Esophagus muscularis mucosa (tissue), 4 donors: ENCODE measurements around the gene UBE2N.

ENCODE experiments used
- CTCF ChIP-seq, 3 experiments: fragments of 200-600 bp in 2 of 3; fragments of 450-650 bp in 1 of 3; sonication (generic) in 2 of 3; IDR thresholded peaks; one replicate each; pipeline ENCODE4 v1.5.1; 2017 to 2019; ENCODE audit warnings: antibody characterized with exemption in 3 of 3, mild to moderate bottlenecking in 2 of 3, moderate library complexity in 1 of 3
- EP300 ChIP-seq: sonication (generic); formaldehyde crosslinking; IDR thresholded peaks from one replicate; pipeline ENCODE4 v1.6.1; 2017; ENCODE audit warnings: antibody characterized with exemption
- POLR2A ChIP-seq: fragments of 450-650 bp; IDR thresholded peaks from one replicate; pipeline ENCODE4 v1.6.1; 2017; ENCODE audit warnings: antibody characterized with exemption, moderate library complexity, mild to moderate bottlenecking, low read depth
- POLR2AphosphoS5 ChIP-seq, 2 donors: sonication (generic); formaldehyde crosslinking; IDR thresholded peaks; one replicate each; pipeline ENCODE4 v1.6.1; 2017; ENCODE audit warnings: antibody characterized with exemption in 2 of 2

DNA sequence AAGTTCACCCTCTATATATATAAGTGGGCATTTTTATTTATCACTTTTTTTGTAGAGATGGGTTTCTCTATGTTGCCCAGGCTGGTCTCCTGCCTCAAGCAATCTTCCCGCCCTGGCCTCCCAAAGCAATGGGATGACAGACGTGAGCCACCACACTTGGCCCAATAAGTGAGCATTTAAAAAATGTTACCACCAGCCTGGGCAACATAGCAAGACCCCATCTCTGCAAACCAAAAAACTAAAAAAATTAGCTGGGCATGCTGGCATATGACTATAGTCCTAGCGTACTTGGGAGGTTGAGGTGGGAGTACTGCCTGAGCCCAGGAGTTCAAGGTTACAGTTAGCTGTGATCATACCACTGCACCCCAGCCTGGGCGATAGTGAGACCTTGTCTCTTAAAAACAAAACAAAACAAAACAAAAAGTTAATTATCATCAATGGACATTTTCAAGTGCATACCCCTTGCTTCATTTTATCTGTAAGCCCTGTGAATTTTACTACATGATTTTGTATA is 23.7 kb downstream of the UBE2N start:
- TF ChIP-seq POLR2A, result no peak
- TF ChIP-seq CTCF (IDR thresholded peaks at IDR 0.05), result no peak
- TF ChIP-seq EP300, result no peak
- no peak for TF ChIP-seq POLR2AphosphoS5 (IDR thresholded peaks at IDR 0.05)
